SK-N-SH treated with all-trans-retinoic acid at 6 μM for 48 hours (cell line): ENCODE results near the gene EPS8.

Experiments used
- ATAC-seq: fragments of 200-7000 bp; cut with Tn5 transposase; 3 replicates; pipeline ENCODE4 v1.9.1; 2020; ENCODE audit warnings: mild to moderate bottlenecking, moderate library complexity
- ARNTL ChIP-seq: fragments of 450-650 bp; formaldehyde crosslinking; IDR thresholded peaks from 2 replicates; pipeline ENCODE4 v1.5.0; 2020; ENCODE audit warnings: low read depth, mild to moderate bottlenecking, moderate library complexity, borderline replicate concordance
- BACH2 ChIP-seq: fragments of 250-450 bp; sonication (Bioruptor Pico); IDR thresholded peaks from 2 replicates; pipeline ENCODE4 v1.9.0; 2021; ENCODE audit warnings: mild to moderate bottlenecking, borderline replicate concordance
- CREB5 ChIP-seq: fragments of 250-450 bp; sonication (Bioruptor Pico); IDR thresholded peaks from 2 replicates; pipeline ENCODE4 v1.5.1; 2020; ENCODE audit warnings: low read depth, mild to moderate bottlenecking, moderate library complexity
- CSDC2 ChIP-seq: fragments of 250-450 bp; sonication (Bioruptor Pico); IDR thresholded peaks from 2 replicates; pipeline ENCODE4 v1.5.0; 2020; ENCODE audit warnings: mild to moderate bottlenecking, moderate library complexity
- CSRNP3 ChIP-seq: fragments of 250-450 bp; sonication (Bioruptor Pico); IDR thresholded peaks from 2 replicates; pipeline ENCODE4 v1.5.1; 2021; ENCODE audit warnings: mild to moderate bottlenecking, moderate library complexity
- ISL1 ChIP-seq: fragments of 250-450 bp; sonication (Bioruptor Pico); IDR thresholded peaks from 2 replicates; pipeline ENCODE4 v2.1.2; 2022; ENCODE audit warnings: mild to moderate bottlenecking, moderate library complexity
- OSR1 ChIP-seq: fragments of 250-450 bp; sonication (Bioruptor Pico); IDR thresholded peaks from 2 replicates; pipeline ENCODE4 v1.8.0; 2022; ENCODE audit warnings: moderate library complexity, mild to moderate bottlenecking, inconsistent platforms
- PATZ1 ChIP-seq: fragments of 250-450 bp; sonication (Bioruptor Pico); IDR thresholded peaks from 2 replicates; pipeline ENCODE4 v1.8.0; 2020; ENCODE audit warnings: mild to moderate bottlenecking, moderate library complexity, borderline replicate concordance
- PPARA ChIP-seq: fragments of 250-450 bp; sonication (Bioruptor Pico); IDR thresholded peaks from 2 replicates; pipeline ENCODE4 v1.5.0; 2020; ENCODE audit warnings: mild to moderate bottlenecking, borderline replicate concordance
- RARB ChIP-seq: fragments of 250-450 bp; sonication (Bioruptor Pico); IDR thresholded peaks from 2 replicates; pipeline ENCODE4 v1.8.0; 2021; ENCODE audit warnings: mild to moderate bottlenecking, moderate library complexity
- SNAI2 ChIP-seq: fragments of 250-450 bp; sonication (Bioruptor Pico); IDR thresholded peaks from 2 replicates; pipeline ENCODE4 v1.5.0; 2020; ENCODE audit warnings: mild to moderate bottlenecking, moderate library complexity
- TCF4 ChIP-seq: fragments of 250-450 bp; sonication (Bioruptor Pico); IDR thresholded peaks from 2 replicates; pipeline ENCODE4 v1.8.0; 2021; ENCODE audit warnings: mild to moderate bottlenecking, moderate library complexity, borderline replicate concordance
- TOX ChIP-seq: fragments of 250-450 bp; sonication (Bioruptor Pico); IDR thresholded peaks from 2 replicates; pipeline ENCODE4 v1.8.0; 2021; ENCODE audit warnings: mild to moderate bottlenecking, moderate library complexity, borderline replicate concordance
- TSHZ2 ChIP-seq: fragments of 250-450 bp; sonication (Bioruptor Pico); IDR thresholded peaks from 2 replicates; pipeline ENCODE4 v1.5.0; 2020; ENCODE audit warnings: mild to moderate bottlenecking, moderate library complexity
- ZFP3 ChIP-seq: fragments of 250-450 bp; sonication (Bioruptor Pico); IDR thresholded peaks from 2 replicates; pipeline ENCODE4 v1.5.0; 2020; ENCODE audit warnings: mild to moderate bottlenecking, moderate library complexity
- ZFP30 ChIP-seq: fragments of 450-650 bp; formaldehyde crosslinking; IDR thresholded peaks from 2 replicates; pipeline ENCODE4 v1.5.0; 2022; ENCODE audit warnings: mild to moderate bottlenecking, moderate library complexity
- ZNF565 ChIP-seq: fragments of 450-650 bp; formaldehyde crosslinking; conservative IDR thresholded peaks from 2 replicates; pipeline ENCODE4 v1.5.0; 2020; ENCODE audit warnings: low read depth, mild to moderate bottlenecking, moderate library complexity
- ZNF70 ChIP-seq: fragments of 450-650 bp; formaldehyde crosslinking; IDR thresholded peaks from 2 replicates; pipeline ENCODE4 v1.5.0; 2020; ENCODE audit warnings: mild to moderate bottlenecking, moderate library complexity
- ZNF8 ChIP-seq: fragments of 450-650 bp; formaldehyde crosslinking; IDR thresholded peaks from 2 replicates; pipeline ENCODE4 v1.5.0; 2020; ENCODE audit warnings: mild to moderate bottlenecking, moderate library complexity

EPS8 gene

GRCh38 chr12:15789220-15790171 is at the start of gene EPS8:
TSS of gene EPS8 (minus strand) at chr12:15789388. CDS start at chr12:15682951, 106,437 bp downstream.
- TF ChIP-seq ZNF565 (CRISPR knock-in tag) = no peak
- no peak for TF ChIP-seq ARNTL (CRISPR knock-in tag)
- no peak for TF ChIP-seq PPARA
- peak; percentile 94 for ATAC-seq

- TF ChIP-seq PPARA = no peak
- TF ChIP-seq ZNF70 (CRISPR knock-in tag) = no peak
- TF ChIP-seq CSRNP3 = no peak
- no peak for TF ChIP-seq TOX
- TF ChIP-seq PATZ1 (CRISPR knock-in tag) = no peak
- no peak for TF ChIP-seq CREB5 (CRISPR knock-in tag)
- TF ChIP-seq RARB (CRISPR knock-in tag) = no peak
- no peak for TF ChIP-seq ZNF565 (CRISPR knock-in tag)
- no peak for TF ChIP-seq ZNF8
- TF ChIP-seq ZFP30 (CRISPR knock-in tag) = no peak
- TF ChIP-seq ZFP3 (CRISPR knock-in tag) = no peak
- no peak for TF ChIP-seq TSHZ2 (CRISPR knock-in tag)
- no peak for TF ChIP-seq CSDC2 (CRISPR knock-in tag)
- no peak for TF ChIP-seq ISL1 (CRISPR knock-in tag)
- no peak for TF ChIP-seq TCF4
Observed at GRCh38 chr12:15837141-15837790, 48.1 kb upstream of the EPS8 start.

GRCh38 chr12:15834575-15834974 is 45.4 kb upstream of the EPS8 start:
- ATAC-seq = no peak
- TF ChIP-seq CSRNP3 (no peak), PPARA (no peak), ZFP3 (CRISPR knock-in tag) (no peak), CREB5 (CRISPR knock-in tag) (no peak), BACH2 (CRISPR knock-in tag) (no peak), RARB (CRISPR knock-in tag) (no peak), OSR1 (no peak), SNAI2 (CRISPR knock-in tag) (no peak), ARNTL (CRISPR knock-in tag) (no peak), ZNF70 (CRISPR knock-in tag) (no peak), ZNF565 (CRISPR knock-in tag) (no peak), ISL1 (CRISPR knock-in tag) (no peak)

More at GRCh38 chr12:15837141-15837790, 48.1 kb upstream of the EPS8 start:
- no peak for ATAC-seq
